Astrocyte of the spinal cord (primary cell): ENCODE measurements around the gene ERRFI1.
A peak's percentile ranks its signal among the peaks of the same experiment; 100 is the strongest.

Source experiments
- DNase-seq: peaks from one replicate; pipeline ENCODE4 v3.0.0; 2011; ENCODE audit warnings: low read depth, low spot score
- H3K4me3 ChIP-seq: 2 replicates; pipeline ENCODE4 v1.5.1; 2011; ENCODE audit warnings: low read depth, mild to moderate bottlenecking, low read length, moderate library complexity
- CTCF ChIP-seq: IDR thresholded peaks from 2 replicates; pipeline ENCODE4 v1.5.1; 2012; ENCODE audit warnings: low read depth, mild to moderate bottlenecking, low read length, inconsistent platforms
- in situ Hi-C: cut with HindIII; loops from 2 replicates; pipeline ENCODE4 v1.10.0; 2017; ENCODE audit warnings: low sequenced_read_pairs

The ERRFI1 gene

GRCh38 chr1:8042134-8042533 is 16.0 kb upstream of the ERRFI1 start:
- no peak for DNase-seq
- H3K4me3 ChIP-seq: no peak overlapping the region
- no peak for TF ChIP-seq CTCF
- in situ Hi-C loops: no loop called here

GRCh38 chr1:8040586-8040985 is 14.5 kb upstream of the ERRFI1 start:
- TF ChIP-seq CTCF: no peak
- H3K4me3 ChIP-seq: no peak overlapping the region
- in situ Hi-C loops: no loop called here
- peak; percentile 99 for DNase-seq

- TF ChIP-seq CTCF: no peak
- in situ Hi-C loops: no loop called here
- DNase-seq: no peak
- no peak overlapping the region for H3K4me3 ChIP-seq
These were observed 13.0 kb upstream of the ERRFI1 start for GRCh38 chr1:8039071-8039470.

- no peak for TF ChIP-seq CTCF
- in situ Hi-C loops: no loop called here
- no peak for DNase-seq
- H3K4me3 ChIP-seq: no peak overlapping the region
These were observed 9.2 kb upstream of the ERRFI1 start for GRCh38 chr1:8035289-8035688.

- no peak for TF ChIP-seq CTCF
- no peak for DNase-seq
- in situ Hi-C loops: no loop called here
- H3K4me3 ChIP-seq: no peak overlapping the region
These were observed 7.2 kb upstream of the ERRFI1 start for GRCh38 chr1:8033322-8033721.

GRCh38 chr1:8032366-8032910 is 6.3 kb upstream of the ERRFI1 start:
- peak; percentile 35 for DNase-seq
- in situ Hi-C loops: no loop called here
- no peak overlapping the region for H3K4me3 ChIP-seq
- TF ChIP-seq CTCF: no peak
